Karpas-422 (cell line): Measurements from ENCODE around the gene LMCD1. TPM values are rescaled to one million over a fixed set of nuclear protein-coding genes. Genes with fewer than 3 reads are reported as not detected.

Source experiments
- DNase-seq: peaks from one replicate; pipeline ENCODE4 v3.0.0-alpha.2; 2015
- H2AFZ ChIP-seq: fragments of 200-600 bp; sonication (generic); 2 replicates; pipeline ENCODE4 v1.6.1; 2014; ENCODE audit warnings: antibody characterized with exemption, low read length, mixed read lengths
- H3K27ac ChIP-seq: fragments of 200-600 bp; sonication (generic); 2 replicates; pipeline ENCODE4 v1.5.1; 2014; ENCODE audit warnings: mild to moderate bottlenecking, low read length, moderate library complexity
- H3K27me3 ChIP-seq: fragments of 200-600 bp; sonication (generic); 2 replicates; pipeline ENCODE4 v1.6.1; 2014; ENCODE audit warnings: low read length, mixed read lengths
- H3K36me3 ChIP-seq: fragments of 200-600 bp; sonication (generic); 2 replicates; pipeline ENCODE4 v1.6.1; 2014; ENCODE audit warnings: low read length, mixed read lengths; ENCODE audit not compliant: insufficient read depth
- H3K4me1 ChIP-seq: fragments of 200-600 bp; sonication (generic); 2 replicates; pipeline ENCODE4 v1.6.1; 2014; ENCODE audit warnings: mild to moderate bottlenecking, low read length, mixed read lengths
- H3K4me2 ChIP-seq: fragments of 200-600 bp; sonication (generic); 2 replicates; pipeline ENCODE4 v1.6.1; 2014; ENCODE audit warnings: low read length, low read depth, mild to moderate bottlenecking; ENCODE audit not compliant: poor library complexity, severe bottlenecking
- H3K4me3 ChIP-seq: fragments of 200-600 bp; sonication (generic); 2 replicates; pipeline ENCODE4 v1.5.1; 2014; ENCODE audit warnings: mild to moderate bottlenecking, antibody characterized with exemption, low read length, mixed read lengths
- H3K79me2 ChIP-seq: fragments of 200-600 bp; sonication (generic); 2 replicates; pipeline ENCODE4 v1.6.1; 2014; ENCODE audit warnings: mild to moderate bottlenecking, low read length, mixed read lengths
- H3K9ac ChIP-seq: fragments of 200-600 bp; sonication (generic); 2 replicates; pipeline ENCODE4 v1.6.0; 2014; ENCODE audit warnings: low read length
- H3K9me2 ChIP-seq: fragments of 200-600 bp; sonication (generic), shearing (Covaris generic); replicated peaks from 2 replicates; pipeline ENCODE4 v1.6.0; 2014; ENCODE audit warnings: mild to moderate bottlenecking, low read length, moderate library complexity; ENCODE audit not compliant: insufficient read depth
- H3K9me3 ChIP-seq: fragments of 300-700, 200-600 bp; sonication (generic); 2 replicates; pipeline ENCODE4 v1.6.1; 2014; ENCODE audit warnings: low read length, mixed read lengths
- H4K20me1 ChIP-seq: fragments of 200-600 bp; sonication (generic); 2 replicates; pipeline ENCODE4 v1.6.1; 2014; ENCODE audit warnings: mild to moderate bottlenecking, antibody characterized with exemption, low read length, low read depth; ENCODE audit not compliant: insufficient read depth
- total RNA-seq: library from RNA; depleted of rRNA; stranded (reverse); fragments of >200 nt; shearing (Covaris generic); gene quantifications from 2 replicates; pipeline ENCODE4 v1.2.3, GENCODE V29; 2014; ENCODE audit warnings: low replicate concordance

LMCD1 gene
- total RNA-seq, 1 experiment from 2014 or later = not detected

GRCh38 chr3:8548502-8549275 is 47.1 kb downstream of the LMCD1 start:
- Histone ChIP-seq H3K9me2 (no peaks in the 10 kb centered on the region), H2AFZ (no peak overlapping the region), H3K4me3 (no peak overlapping the region), H3K9me3 (no peaks in the 10 kb centered on the region), H3K27me3 (no peaks in the 10 kb centered on the region), H3K79me2 (no peaks in the 10 kb centered on the region), H4K20me1 (no peaks in the 10 kb centered on the region; the same call in 1 of the 2 replicates), H3K36me3 (no peaks in the 10 kb centered on the region), H3K27ac (no peak overlapping the region), H3K9ac (no peak overlapping the region), H3K4me2 (no peak overlapping the region), H3K4me1 (no peaks in the 10 kb centered on the region)
- no peak for DNase-seq

- Histone ChIP-seq H2AFZ (no peak overlapping the region), H3K9me2 (no peaks in the 10 kb centered on the region), H3K27ac (no peak overlapping the region), H3K4me3 (no peak overlapping the region), H3K9me3 (no peaks in the 10 kb centered on the region), H3K4me2 (no peak overlapping the region), H3K27me3 (no peaks in the 10 kb centered on the region), H4K20me1 (no peaks in the 10 kb centered on the region), H3K79me2 (no peaks in the 10 kb centered on the region), H3K4me1 (no peaks in the 10 kb centered on the region), H3K36me3 (no peaks in the 10 kb centered on the region), H3K9ac (no peak overlapping the region)
- no peak for DNase-seq
Observed at GRCh38 chr3:8549354-8549753, 47.7 kb downstream of the LMCD1 start.

- Histone ChIP-seq H3K27me3 (no peaks in the 10 kb centered on the region), H3K36me3 (no peaks in the 10 kb centered on the region), H2AFZ (no peak overlapping the region), H4K20me1 (no peaks in the 10 kb centered on the region), H3K4me1 (no peaks in the 10 kb centered on the region), H3K4me3 (no peak overlapping the region), H3K9me3 (no peaks in the 10 kb centered on the region), H3K79me2 (no peaks in the 10 kb centered on the region), H3K9me2 (no peaks in the 10 kb centered on the region), H3K9ac (no peak overlapping the region), H3K27ac (no peak overlapping the region), H3K4me2 (no peak overlapping the region)
- no peak for DNase-seq
Observed at GRCh38 chr3:8550611-8551010, 49.0 kb downstream of the LMCD1 start.

GRCh38 chr3:8552223-8552762 is 50.7 kb downstream of the LMCD1 start:
- Histone ChIP-seq H3K9me2 (no peaks in the 10 kb centered on the region), H3K27ac (no peak overlapping the region), H3K27me3 (no peaks in the 10 kb centered on the region), H3K9me3 (no peaks in the 10 kb centered on the region), H3K4me2 (no peak overlapping the region), H3K4me1 (no peaks in the 10 kb centered on the region), H2AFZ (no peak overlapping the region), H3K79me2 (no peaks in the 10 kb centered on the region), H4K20me1 (no peaks in the 10 kb centered on the region), H3K4me3 (no peak overlapping the region), H3K9ac (no peak overlapping the region), H3K36me3 (no peaks in the 10 kb centered on the region)
- no peak for DNase-seq

GRCh38 chr3:8553405-8553804 is 51.8 kb downstream of the LMCD1 start:
- DNase-seq = no peak
- no peaks in the 10 kb centered on the region for H4K20me1 ChIP-seq
- no peak overlapping the region for H3K4me2 ChIP-seq
- no peak overlapping the region for H2AFZ ChIP-seq
- no peaks in the 10 kb centered on the region for H3K79me2 ChIP-seq
- H3K9me2 ChIP-seq = no peaks in the 10 kb centered on the region
- H3K27ac ChIP-seq = no peak overlapping the region
- no peak overlapping the region for H3K9ac ChIP-seq
- no peaks in the 10 kb centered on the region for H3K9me3 ChIP-seq
- no peak overlapping the region for H3K4me3 ChIP-seq
- H3K36me3 ChIP-seq = no peaks in the 10 kb centered on the region
- H3K4me1 ChIP-seq = no peaks in the 10 kb centered on the region
- no peaks in the 10 kb centered on the region for H3K27me3 ChIP-seq

- H3K9me2 ChIP-seq = no peaks in the 10 kb centered on the region
- no peak for DNase-seq
- no peak overlapping the region for H3K9ac ChIP-seq
Observed at GRCh38 chr3:8554696-8555095, 53.1 kb downstream of the LMCD1 start.

GRCh38 chr3:8555113-8555661 is 53.6 kb downstream of the LMCD1 start:
- H3K27ac ChIP-seq = no peak overlapping the region
- H3K9me3 ChIP-seq = no peaks in the 10 kb centered on the region
- H3K4me1 ChIP-seq = no peaks in the 10 kb centered on the region
- H3K4me2 ChIP-seq = no peak overlapping the region
- H3K79me2 ChIP-seq = no peaks in the 10 kb centered on the region
- no peak overlapping the region for H3K4me3 ChIP-seq
- H3K36me3 ChIP-seq = no peaks in the 10 kb centered on the region
- no peaks in the 10 kb centered on the region for H4K20me1 ChIP-seq
- H3K27me3 ChIP-seq = no peaks in the 10 kb centered on the region; the same call in 1 of the 2 replicates
- no peak overlapping the region for H3K9ac ChIP-seq
- no peaks in the 10 kb centered on the region for H3K9me2 ChIP-seq
- no peak for DNase-seq
- no peak overlapping the region for H2AFZ ChIP-seq

More at GRCh38 chr3:8554696-8555095, 53.1 kb downstream of the LMCD1 start:
- Histone ChIP-seq H3K27me3 (no peaks in the 10 kb centered on the region; the same call in 1 of the 2 replicates), H2AFZ (no peak overlapping the region), H3K4me1 (no peaks in the 10 kb centered on the region), H3K36me3 (no peaks in the 10 kb centered on the region), H3K4me3 (no peak overlapping the region), H3K27ac (no peak overlapping the region), H3K79me2 (no peaks in the 10 kb centered on the region), H3K9me3 (no peaks in the 10 kb centered on the region), H4K20me1 (no peaks in the 10 kb centered on the region), H3K4me2 (no peak overlapping the region)

- Histone ChIP-seq H3K27ac (no peak overlapping the region), H3K36me3 (no peaks in the 10 kb centered on the region), H3K9me2 (no peaks in the 10 kb centered on the region), H3K4me2 (no peak overlapping the region), H3K27me3 (no peaks in the 10 kb centered on the region; the same call in 1 of the 2 replicates), H3K4me1 (no peaks in the 10 kb centered on the region), H3K9ac (no peak overlapping the region), H3K4me3 (no peak overlapping the region), H3K9me3 (no peaks in the 10 kb centered on the region), H2AFZ (no peak overlapping the region), H4K20me1 (no peaks in the 10 kb centered on the region), H3K79me2 (no peaks in the 10 kb centered on the region)
- DNase-seq = no peak
Observed at GRCh38 chr3:8555725-8556472, 54.3 kb downstream of the LMCD1 start.
